ENCODE measurements around the gene CYP4F22. TPM values are rescaled to one million over a fixed set of nuclear protein-coding genes. Genes with fewer than 3 reads are reported as not detected.
A peak's percentile ranks its signal among the peaks of the same experiment; 100 is the strongest.

Gene CYP4F22
- 1 to 10 TPM; 2.2 to 3.1 (median 2.6) TPM for total RNA-seq
- total RNA-seq (2013), result 1.4 TPM

GRCh38 chr19:15508035-15508710 is at the start of gene CYP4F22:
Gene CYP4F22, plus strand, starts transcription at chr19:15508525. Its CDS starts 16,812 bp downstream, at chr19:15525337.
- H3K4me1 ChIP-seq (ENCODE audit: control insufficient read depth, insufficient read depth, low read length), result peaks cover 15% of the 10 kb centered on the region
- H3K27ac Mint-ChIP-seq, result peak within 1 kb of the TSS in 1 of 2 donors; percentile 8
- no peak for TF ChIP-seq CTCF (IDR thresholded peaks at IDR 0.05)
- H3K27me3 Mint-ChIP-seq (ENCODE audit: low read depth in 2 of 2), result peaks cover 8 to 20% of the 10 kb centered on the region in 2 donors
- no peak within 1 kb of the TSS for H3K27ac ChIP-seq (ENCODE audit: low read length)
- DNase-seq, result peak; percentile 16 to 32
- H3K27me3 ChIP-seq (ENCODE audit: control insufficient read depth, insufficient read depth, low read length), result peaks cover 8% of the 10 kb centered on the region
- intact Hi-C loops (cut with micrococcal nuclease), result no loop called here
- H3K36me3 ChIP-seq (ENCODE audit: control insufficient read depth, insufficient read depth, low read length), result no peaks in the 10 kb centered on the region
- ATAC-seq, result peak; percentile 44 to 66 (median 66)
- peak within 1 kb of the TSS; percentile 28 for H3K4me3 ChIP-seq (ENCODE audit: low read length)
- H3K9me3 Mint-ChIP-seq, result no peaks in the 10 kb centered on the region
- no peaks in the 10 kb centered on the region for H3K36me3 Mint-ChIP-seq
- H3K4me1 Mint-ChIP-seq, result peaks cover 18 to 27% of the 10 kb centered on the region in 2 donors
- WGBS (ENCODE audit: insufficient coverage), result 7% methylated on average over 52 of the region's 52 CpGs
- H3K4me3 Mint-ChIP-seq, result peak within 1 kb of the TSS; percentile 85
- no peaks in the 10 kb centered on the region for H3K9me3 ChIP-seq (ENCODE audit: control insufficient read depth, insufficient read depth, low read length)

- Mint-ChIP-seq H3K36me3 (no peaks in the 10 kb centered on the region), H3K4me3 (peak overlapping the region; percentile 96), H3K4me1 (peaks cover 23 to 50% of the 10 kb centered on the region in 2 donors), H3K27ac (peak overlapping the region; percentile 89 to 90), H3K27me3 (ENCODE audit: low read depth in 2 of 2) (no peaks in the 10 kb centered on the region), H3K9me3 (no peaks in the 10 kb centered on the region)
- ATAC-seq (no peak), DNase-seq (no peak)
- Histone ChIP-seq H3K36me3 (ENCODE audit: control insufficient read depth, insufficient read depth, low read length) (peaks cover 45% of the 10 kb centered on the region), H3K4me1 (ENCODE audit: control insufficient read depth, insufficient read depth, low read length) (peaks cover 57% of the 10 kb centered on the region), H3K4me3 (ENCODE audit: low read length) (no peak overlapping the region), H3K27ac (ENCODE audit: low read length) (no peak overlapping the region), H3K27me3 (ENCODE audit: control insufficient read depth, insufficient read depth, low read length) (no peaks in the 10 kb centered on the region), H3K9me3 (ENCODE audit: control insufficient read depth, insufficient read depth, low read length) (no peaks in the 10 kb centered on the region)
- no peak for TF ChIP-seq CTCF (IDR thresholded peaks at IDR 0.05)
- 96% methylated on average over 2 of the region's 2 CpGs for WGBS (ENCODE audit: insufficient coverage)
- intact Hi-C loops (cut with micrococcal nuclease), result loop anchor here (5.0 to 10.0 kb wide), 2 partner anchors 51 to 197 kb away; no protein-coding TSS in a partner anchor
These were observed 46.6 kb upstream of the CYP4F22 start for GRCh38 chr19:15461694-15462093.

- peaks cover 32% of the 10 kb centered on the region for H3K36me3 ChIP-seq (ENCODE audit: control insufficient read depth, insufficient read depth, low read length)
- H3K4me1 ChIP-seq (ENCODE audit: control insufficient read depth, insufficient read depth, low read length), result peaks cover 75% of the 10 kb centered on the region
- H3K27ac Mint-ChIP-seq, result peak overlapping the region; percentile 89 to 90
- peaks cover 0 to 4% of the 10 kb centered on the region in 2 donors for H3K27me3 Mint-ChIP-seq (ENCODE audit: low read depth in 2 of 2)
- no peak for TF ChIP-seq CTCF (IDR thresholded peaks at IDR 0.05)
- intact Hi-C loops (cut with micrococcal nuclease), result loop anchor here (1.0 to 10.0 kb wide), 3 partner anchors 45 to 199 kb away; no protein-coding TSS in a partner anchor
- H3K4me3 Mint-ChIP-seq, result peak overlapping the region; percentile 96
- no peaks in the 10 kb centered on the region for H3K36me3 Mint-ChIP-seq
- ATAC-seq, result peak; percentile 84 to 91 (median 87)
- peak overlapping the region; percentile 85 for H3K4me3 ChIP-seq (ENCODE audit: low read length)
- peak overlapping the region; percentile 88 for H3K27ac ChIP-seq (ENCODE audit: low read length)
- no peaks in the 10 kb centered on the region for H3K27me3 ChIP-seq (ENCODE audit: control insufficient read depth, insufficient read depth, low read length)
- 0% methylated on average over 17 of the region's 25 CpGs for WGBS (ENCODE audit: insufficient coverage)
- no peaks in the 10 kb centered on the region for H3K9me3 Mint-ChIP-seq
- peak; percentile 57 to 89 for DNase-seq
- H3K9me3 ChIP-seq (ENCODE audit: control insufficient read depth, insufficient read depth, low read length), result no peaks in the 10 kb centered on the region
- peaks cover 45 to 62% of the 10 kb centered on the region in 2 donors for H3K4me1 Mint-ChIP-seq
These were observed 44.4 kb upstream of the CYP4F22 start for GRCh38 chr19:15463861-15464371.
